ENCODE data around the gene CLMP.
"Not testable (repeated sequence)": the region's sequence is repeated elsewhere in the genome, so short reads cannot be mapped to it uniquely, and the experiment has no call there.

CLMP gene

GRCh38 chr11:123170929-123171328 lies 24.1 kb downstream of the CLMP start:
- DNase-seq, result no peak
- ATAC-seq, result no peak
- Mint-ChIP-seq H3K9me3 (no peaks in the 10 kb centered on the region), H3K27ac (no peak overlapping the region), H3K4me1 (no peaks in the 10 kb centered on the region), H3K27me3 (peaks cover 17% of the 10 kb centered on the region), H3K4me3 (no peak overlapping the region)

GRCh38 chr11:123169821-123170220 lies 25.2 kb downstream of the CLMP start:
- Mint-ChIP-seq H3K4me3 (no peak overlapping the region), H3K9me3 (no peaks in the 10 kb centered on the region), H3K27me3 (peaks cover 17% of the 10 kb centered on the region), H3K27ac (no peak overlapping the region), H3K4me1 (no peaks in the 10 kb centered on the region)
- ATAC-seq (no peak), DNase-seq (no peak)

- no peak for ATAC-seq
Observed at GRCh38 chr11:123168955-123169484, 26.0 kb downstream of the CLMP start.

GRCh38 chr11:123168241-123168640 lies 26.8 kb downstream of the CLMP start:
- ATAC-seq, result no peak
- H3K27ac Mint-ChIP-seq, result no peak overlapping the region
- H3K4me3 Mint-ChIP-seq, result no peak overlapping the region
- peaks cover 17% of the 10 kb centered on the region for H3K27me3 Mint-ChIP-seq
- H3K9me3 Mint-ChIP-seq, result no peaks in the 10 kb centered on the region
- H3K4me1 Mint-ChIP-seq, result no peaks in the 10 kb centered on the region
- DNase-seq, result no peak

More at GRCh38 chr11:123168955-123169484, 26.0 kb downstream of the CLMP start:
- Mint-ChIP-seq H3K9me3 (no peaks in the 10 kb centered on the region), H3K4me1 (no peaks in the 10 kb centered on the region), H3K27me3 (peaks cover 17% of the 10 kb centered on the region), H3K27ac (no peak overlapping the region), H3K4me3 (no peak overlapping the region)
- DNase-seq, result no peak

GRCh38 chr11:123166071-123166559 lies 28.9 kb downstream of the CLMP start:
- DNase-seq (peak in 1 of 2 donors; percentile 8), ATAC-seq (no peak)
- H3K27ac Mint-ChIP-seq, result no peak overlapping the region
- peaks cover 17% of the 10 kb centered on the region for H3K27me3 Mint-ChIP-seq
- H3K4me3 Mint-ChIP-seq, result no peak overlapping the region
- H3K4me1 Mint-ChIP-seq, result no peaks in the 10 kb centered on the region
- no peaks in the 10 kb centered on the region for H3K9me3 Mint-ChIP-seq

- Mint-ChIP-seq H3K4me1 (no peaks in the 10 kb centered on the region), H3K27me3 (peaks cover 17% of the 10 kb centered on the region), H3K4me3 (no peak overlapping the region), H3K9me3 (no peaks in the 10 kb centered on the region), H3K27ac (no peak overlapping the region)
- DNase-seq, result no peak
- ATAC-seq, result no peak
Observed at GRCh38 chr11:123164732-123165450, 30.2 kb downstream of the CLMP start.

GRCh38 chr11:123163621-123164020 lies 31.4 kb downstream of the CLMP start:
- no peak for DNase-seq
- Mint-ChIP-seq H3K4me1 (peaks cover 12% of the 10 kb centered on the region), H3K27me3 (peaks cover 11% of the 10 kb centered on the region), H3K4me3 (no peak overlapping the region), H3K27ac (no peak overlapping the region), H3K9me3 (no peaks in the 10 kb centered on the region)
- ATAC-seq, result no peak

- Mint-ChIP-seq H3K27ac (peak overlapping the region in 1 of 2 donors; percentile 44), H3K9me3 (peaks cover 0 to under 1% of the 10 kb centered on the region in 2 donors), H3K27me3 (no peaks in the 10 kb centered on the region), H3K4me1 (peaks cover 16% of the 10 kb centered on the region), H3K4me3 (no peak overlapping the region)
- no peak for DNase-seq
- ATAC-seq, result no peak
Observed at GRCh38 chr11:123161376-123162030, 33.5 kb downstream of the CLMP start.

GRCh38 chr11:123159183-123159857 lies 35.7 kb downstream of the CLMP start:
- peaks cover 0 to 8% of the 10 kb centered on the region in 2 donors for H3K9me3 Mint-ChIP-seq
- H3K4me3 Mint-ChIP-seq, result peak overlapping the region; percentile 8 to 11
- no peaks in the 10 kb centered on the region for H3K27me3 Mint-ChIP-seq
- H3K27ac Mint-ChIP-seq, result peak overlapping the region; percentile 14 to 29
- DNase-seq (peak; percentile 3 to 12), ATAC-seq (peak; percentile 73)
- peaks cover 16% of the 10 kb centered on the region for H3K4me1 Mint-ChIP-seq

- no peak for ATAC-seq
- peaks cover 0 to 8% of the 10 kb centered on the region in 2 donors for H3K9me3 Mint-ChIP-seq
Observed at GRCh38 chr11:123158033-123159003, 36.7 kb downstream of the CLMP start.

GRCh38 chr11:123152951-123153350 lies 42.1 kb downstream of the CLMP start:
- H3K27ac Mint-ChIP-seq, result no peak overlapping the region
- no peaks in the 10 kb centered on the region for H3K27me3 Mint-ChIP-seq
- no peaks in the 10 kb centered on the region for H3K4me1 Mint-ChIP-seq
- ATAC-seq (no peak), DNase-seq (no peak)
- H3K4me3 Mint-ChIP-seq, result no peak overlapping the region
- H3K9me3 Mint-ChIP-seq, result peaks cover 0 to 8% of the 10 kb centered on the region in 2 donors

More at GRCh38 chr11:123158033-123159003, 36.7 kb downstream of the CLMP start:
- peaks cover 16% of the 10 kb centered on the region for H3K4me1 Mint-ChIP-seq
- no peak overlapping the region for H3K4me3 Mint-ChIP-seq
- no peak for DNase-seq
- H3K27ac Mint-ChIP-seq, result peak overlapping the region in 1 of 2 donors; percentile 29
- no peaks in the 10 kb centered on the region for H3K27me3 Mint-ChIP-seq

GRCh38 chr11:123152346-123152745 lies 42.7 kb downstream of the CLMP start:
- not testable (repeated sequence) for H3K9me3 Mint-ChIP-seq, H3K4me1 Mint-ChIP-seq, DNase-seq, H3K27me3 Mint-ChIP-seq, H3K27ac Mint-ChIP-seq, ATAC-seq, H3K4me3 Mint-ChIP-seq

GRCh38 chr11:123151796-123152195 lies 43.3 kb downstream of the CLMP start:
- no peaks in the 10 kb centered on the region for H3K27me3 Mint-ChIP-seq
- H3K27ac Mint-ChIP-seq, result no peak overlapping the region
- ATAC-seq, result no peak
- H3K9me3 Mint-ChIP-seq, result peaks cover 0 to 8% of the 10 kb centered on the region in 2 donors
- no peaks in the 10 kb centered on the region for H3K4me1 Mint-ChIP-seq
- no peak overlapping the region for H3K4me3 Mint-ChIP-seq
- no peak for DNase-seq

GRCh38 chr11:123151366-123151765 lies 43.7 kb downstream of the CLMP start:
- Mint-ChIP-seq H3K27me3 (no peaks in the 10 kb centered on the region), H3K4me3 (no peak overlapping the region), H3K9me3 (peaks cover 0 to 6% of the 10 kb centered on the region in 2 donors), H3K27ac (no peak overlapping the region), H3K4me1 (no peaks in the 10 kb centered on the region)
- ATAC-seq (no peak), DNase-seq (no peak)

GRCh38 chr11:123150882-123151281 lies 44.2 kb downstream of the CLMP start:
- DNase-seq (no peak), ATAC-seq (no peak)

More at GRCh38 chr11:123150882-123151281, 44.2 kb downstream of the CLMP start:
- Mint-ChIP-seq H3K9me3 (peaks cover 0 to 1% of the 10 kb centered on the region in 2 donors), H3K27ac (no peak overlapping the region), H3K4me1 (no peaks in the 10 kb centered on the region), H3K27me3 (no peaks in the 10 kb centered on the region), H3K4me3 (no peak overlapping the region)

All from stimulated activated naive CD8-positive, alpha-beta T cell treated with anti-CD3 and anti-CD28 coated beads, Interleukin-15, amount 100 ng/mL, for 72 hours (primary cell).